HepG2 (cell line): ENCODE data around the gene TAS1R3. TPM values are rescaled to one million over a fixed set of nuclear protein-coding genes. Genes with fewer than 3 reads are reported as not detected.

Source experiments
- CEBPB ChIP-seq: IDR thresholded peaks from 2 replicates; pipeline ENCODE4 v1.6.1; 2011; ENCODE audit warnings: low read depth, low read length, improper control_type of control experiment, borderline replicate concordance
- DNMT3B ChIP-seq: conservative IDR thresholded peaks from 2 replicates; pipeline ENCODE4 v1.6.1; 2016; ENCODE audit warnings: missing biosample characterization, control low read depth
- GABPA ChIP-seq, 2 experiments: IDR thresholded peaks; 2 replicates each; pipeline ENCODE4 v1.6.1; 2011 to 2016; ENCODE audit warnings: low read depth in 2 of 2, low read length in 1 of 2, missing biosample characterization in 1 of 2, missing genetic modification characterization in 1 of 2
- KMT2A ChIP-seq: sonication (generic); formaldehyde crosslinking; IDR thresholded peaks from 2 replicates; pipeline ENCODE4 v1.4.0; 2020; ENCODE audit warnings: missing genetic modification reagents
- MLX ChIP-seq: IDR thresholded peaks from 2 replicates; pipeline ENCODE4 v1.6.1; 2016
- MTF1 ChIP-seq: sonication (generic); formaldehyde crosslinking; IDR thresholded peaks from 2 replicates; pipeline ENCODE4 v1.5.0; 2020; ENCODE audit warnings: missing genetic modification reagents
- NFE2L2 ChIP-seq: fragments of 150-350 bp; IDR thresholded peaks from 2 replicates; pipeline ENCODE4 v1.6.1; 2014; ENCODE audit warnings: low read length
- RCOR2 ChIP-seq: IDR thresholded peaks from 2 replicates; pipeline ENCODE4 v1.6.1; 2016; ENCODE audit warnings: missing biosample characterization, missing genetic modification reagents
- REXO4 ChIP-seq: sonication (generic); formaldehyde crosslinking; IDR thresholded peaks from 2 replicates; pipeline ENCODE4 v1.8.0; 2022; ENCODE audit warnings: missing genetic modification reagents, mild to moderate bottlenecking, borderline replicate concordance
- SRSF4 ChIP-seq: fragments of 200-400 bp; formaldehyde crosslinking; IDR thresholded peaks from one replicate; pipeline ENCODE4 v1.6.1; 2018; ENCODE audit warnings: mild to moderate bottlenecking, low read depth, low read length, moderate library complexity; ENCODE audit not compliant: poor library complexity, severe bottlenecking
- TBX3 ChIP-seq: fragments of 450-650 bp; IDR thresholded peaks from 2 replicates; pipeline ENCODE4 v1.6.1; 2017; ENCODE audit warnings: antibody characterized with exemption, mild to moderate bottlenecking, inconsistent platforms, borderline replicate concordance
- YEATS4 ChIP-seq: sonication (generic); formaldehyde crosslinking; IDR thresholded peaks from 2 replicates; pipeline ENCODE4 v1.4.0; 2020; ENCODE audit warnings: missing genetic modification reagents, borderline replicate concordance
- ZBED4 ChIP-seq: sonication (generic); formaldehyde crosslinking; IDR thresholded peaks from 2 replicates; pipeline ENCODE4 v1.4.0; 2020; ENCODE audit warnings: missing genetic modification reagents, borderline replicate concordance
- ZBTB39 ChIP-seq: sonication (generic); formaldehyde crosslinking; IDR thresholded peaks from 2 replicates; pipeline ENCODE4 v1.5.0; 2020; ENCODE audit warnings: missing genetic modification reagents
- ZFP36L2 ChIP-seq: sonication (generic); formaldehyde crosslinking; IDR thresholded peaks from 2 replicates; pipeline ENCODE4 v1.4.0; 2020; ENCODE audit warnings: missing genetic modification reagents
- ZMAT5 ChIP-seq: sonication (generic); formaldehyde crosslinking; IDR thresholded peaks from 2 replicates; pipeline ENCODE4 v1.5.0; 2020; ENCODE audit warnings: mild to moderate bottlenecking, low read depth, missing genetic modification reagents, borderline replicate concordance
- ZNF232 ChIP-seq: sonication (generic); formaldehyde crosslinking; IDR thresholded peaks from 2 replicates; pipeline ENCODE4 v1.4.0; 2020; ENCODE audit warnings: missing genetic modification reagents, borderline replicate concordance
- ZNF414 ChIP-seq: sonication (generic); formaldehyde crosslinking; IDR thresholded peaks from 2 replicates; pipeline ENCODE4 v1.5.0; 2020; ENCODE audit warnings: missing genetic modification reagents
- ZNF446 ChIP-seq: sonication (generic); formaldehyde crosslinking; IDR thresholded peaks from 2 replicates; pipeline ENCODE4 v1.5.0; 2020; ENCODE audit warnings: mild to moderate bottlenecking, missing genetic modification reagents
- ZNF782 ChIP-seq: sonication (generic); formaldehyde crosslinking; IDR thresholded peaks from 2 replicates; pipeline ENCODE4 v1.4.0; 2020; ENCODE audit warnings: missing genetic modification reagents, mild to moderate bottlenecking, borderline replicate concordance
- ZSCAN29 ChIP-seq: sonication (generic); formaldehyde crosslinking; conservative IDR thresholded peaks from 2 replicates; pipeline ENCODE4 v1.4.0; 2020; ENCODE audit warnings: mild to moderate bottlenecking, missing genetic modification reagents
- polyA plus RNA-seq, 8 experiments: library from polyadenylated mRNA; depleted of rRNA in 3 of 8; stranded (reverse) in 7 of 8; unstranded in 1 of 8; fragments of >200 nt; fragmentation: Illumina TruSeq in 4 of 8; extraction: Trizol in 4 of 8; gene quantifications; 2 replicates each; pipeline versions ENCODE4 v1.2.1 to v1.2.3, GENCODE V29; 2011 to 2016; ENCODE audit warnings: low read depth in 4 of 8, missing spikeins in 1 of 8, mixed read lengths in 1 of 8; ENCODE audit not compliant: insufficient read depth in 1 of 8
- total RNA-seq, 5 experiments: library from RNA; depleted of rRNA; stranded (reverse); fragments of >200 nt; fragmentation: Illumina TruSeq; extraction: Trizol; gene quantifications; 2 replicates each; pipeline ENCODE4 v1.2.3, GENCODE V29; 2016; ENCODE audit warnings: low read depth in 1 of 5

The TAS1R3 gene
- total and polyA plus RNA-seq, 2 of the 13 experiments (the other 11 are each of a cell fraction or from before 2014, with no cell fraction given) = 0.13 to 0.15 TPM

- TF ChIP-seq ZBED4 (no peak), MTF1 (no peak), ZNF232 (CRISPR knock-in tag) (no peak), CEBPB (no peak), ZMAT5 (CRISPR knock-in tag) (no peak), SRSF4 (no peak), KMT2A (CRISPR knock-in tag) (no peak), ZNF446 (CRISPR knock-in tag) (no peak; the same call in 1 of the 2 replicates), ZNF414 (CRISPR knock-in tag) (no peak), NFE2L2 (no peak), REXO4 (CRISPR knock-in tag) (no peak), RCOR2 (CRISPR knock-in tag) (no peak), GABPA (IDR thresholded peaks at IDR 0.05; ENCODE audit: low read depth, low read length) (no peak), GABPA (CRISPR knock-in tag; IDR thresholded peaks at IDR 0.05; ENCODE audit: low read depth) (no peak), YEATS4 (CRISPR knock-in tag) (no peak), ZNF782 (CRISPR knock-in tag) (no peak), ZFP36L2 (CRISPR knock-in tag) (no peak), DNMT3B (CRISPR knock-in tag) (no peak), ZSCAN29 (CRISPR knock-in tag) (no peak), MLX (no peak), TBX3 (no peak), ZBTB39 (no peak)
These were observed 39.3 kb upstream of the TAS1R3 start (continued) for GRCh38 chr1:1291548-1292441.
